Ascending aorta (tissue), 2 donors: ENCODE data around the gene NBAS. TPM values are rescaled to one million over a fixed set of nuclear protein-coding genes. Genes with fewer than 3 reads are reported as not detected.

Experiments used
- DNase-seq, 2 donors: peaks; one replicate each; pipeline ENCODE4 v3.0.0-alpha.2; 2019; ENCODE audit warnings: low spot score in 2 of 2
- H3K27ac ChIP-seq, 2 donors: fragments of 200-600 bp; sonication (generic); one replicate each; pipeline ENCODE4 v1.5.1; 2016 to 2017; ENCODE audit warnings: mild to moderate bottlenecking in 1 of 2
- H3K27me3 ChIP-seq: fragments of 200-600 bp; sonication (generic); one replicate; pipeline ENCODE4 v1.5.1; 2017
- H3K36me3 ChIP-seq, 2 donors: fragments of 200-600 bp; sonication (generic); one replicate each; pipeline ENCODE4 v1.5.1; 2016
- H3K4me1 ChIP-seq, 2 donors: fragments of 200-600 bp; sonication (generic); one replicate each; pipeline ENCODE4 v1.5.1; 2016 to 2017; ENCODE audit warnings: mild to moderate bottlenecking in 1 of 2
- H3K4me3 ChIP-seq, 2 donors: fragments of 200-600 bp; sonication (generic); one replicate each; pipeline ENCODE4 v1.5.1; 2016 to 2017; ENCODE audit warnings: mild to moderate bottlenecking in 1 of 2
- H3K9me3 ChIP-seq, 2 donors: fragments of 200-600 bp; sonication (generic); one replicate each; pipeline ENCODE4 v1.5.1; 2016
- CTCF ChIP-seq, 3 experiments: fragments of 200-600 bp in 2 of 3; fragments of 450-650 bp in 1 of 3; sonication (generic) in 2 of 3; IDR thresholded peaks; one replicate each; pipeline ENCODE4 v1.5.1; 2016 to 2019; ENCODE audit warnings: antibody characterized with exemption in 3 of 3, mild to moderate bottlenecking in 1 of 3, moderate library complexity in 1 of 3
- intact Hi-C: fragments of 100-400 bp; cut with DNase I; formaldehyde crosslinking; loops from one replicate; pipeline ENCODE4 v1.15.1; 2023
- total RNA-seq: library from RNA; depleted of rRNA; stranded (reverse); fragments of >200 nt; gene quantifications from one replicate; pipeline ENCODE4 v1.1.0, GENCODE V29; 2016

The NBAS gene
- total RNA-seq, 1 donor from 2014 or later: 37.1 TPM

DNA sequence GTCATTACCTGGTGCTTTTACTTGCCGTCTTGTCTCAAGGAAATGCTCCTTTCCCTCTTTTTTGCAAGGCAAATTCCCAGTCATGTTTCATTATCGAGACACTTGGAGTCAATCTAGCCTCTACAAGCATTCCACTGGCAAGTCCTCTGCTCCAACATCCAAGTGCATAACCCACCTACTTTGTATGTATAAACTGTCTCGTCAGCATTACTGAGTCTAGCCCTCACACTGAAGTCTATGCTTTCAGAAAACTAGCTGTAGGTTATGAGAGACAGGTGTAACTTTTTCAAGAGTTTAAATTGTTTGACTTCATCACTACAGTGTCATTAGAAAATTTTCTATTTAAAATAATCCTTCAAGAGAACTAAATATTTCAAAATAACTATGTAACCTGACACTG lies 319.2 kb downstream of the NBAS start:
- intact Hi-C loops: no loop called here
- no peak for TF ChIP-seq CTCF (IDR thresholded peaks at IDR 0.05)
- H3K4me3 ChIP-seq: no peak overlapping the region
- H3K27ac ChIP-seq: no peak overlapping the region
- H3K4me1 ChIP-seq: no peaks in the 10 kb centered on the region
- no peaks in the 10 kb centered on the region for H3K27me3 ChIP-seq
- no peaks in the 10 kb centered on the region for H3K9me3 ChIP-seq
- DNase-seq: no peak
- no peaks in the 10 kb centered on the region for H3K36me3 ChIP-seq

GRCh38 chr2:15241201-15241600 lies 319.9 kb downstream of the NBAS start:
- Histone ChIP-seq H3K4me3 (no peak overlapping the region), H3K27ac (no peak overlapping the region), H3K27me3 (no peaks in the 10 kb centered on the region), H3K4me1 (no peaks in the 10 kb centered on the region), H3K9me3 (no peaks in the 10 kb centered on the region), H3K36me3 (no peaks in the 10 kb centered on the region)
- no peak for TF ChIP-seq CTCF (IDR thresholded peaks at IDR 0.05)
- no peak for DNase-seq
- intact Hi-C loops: no loop called here

GRCh38 chr2:15238028-15238427 lies 323.1 kb downstream of the NBAS start:
- H3K36me3 ChIP-seq: peaks cover 3 to 12% of the 10 kb centered on the region in 2 donors
- DNase-seq: no peak
- intact Hi-C loops: no loop called here
- H3K27me3 ChIP-seq: no peaks in the 10 kb centered on the region
- H3K27ac ChIP-seq: no peak overlapping the region
- no peaks in the 10 kb centered on the region for H3K9me3 ChIP-seq
- TF ChIP-seq CTCF (IDR thresholded peaks at IDR 0.05): no peak
- H3K4me1 ChIP-seq: no peaks in the 10 kb centered on the region
- no peak overlapping the region for H3K4me3 ChIP-seq

GRCh38 chr2:15230599-15231192 lies 330.4 kb downstream of the NBAS start:
- intact Hi-C loops: no loop called here
- Histone ChIP-seq H3K27ac (no peak overlapping the region), H3K9me3 (peaks cover 0 to 7% of the 10 kb centered on the region in 2 donors), H3K27me3 (no peaks in the 10 kb centered on the region), H3K4me3 (no peak overlapping the region), H3K4me1 (no peaks in the 10 kb centered on the region), H3K36me3 (peaks cover 3 to 39% of the 10 kb centered on the region in 2 donors)
- DNase-seq: no peak
- TF ChIP-seq CTCF (IDR thresholded peaks at IDR 0.05): no peak

DNA sequence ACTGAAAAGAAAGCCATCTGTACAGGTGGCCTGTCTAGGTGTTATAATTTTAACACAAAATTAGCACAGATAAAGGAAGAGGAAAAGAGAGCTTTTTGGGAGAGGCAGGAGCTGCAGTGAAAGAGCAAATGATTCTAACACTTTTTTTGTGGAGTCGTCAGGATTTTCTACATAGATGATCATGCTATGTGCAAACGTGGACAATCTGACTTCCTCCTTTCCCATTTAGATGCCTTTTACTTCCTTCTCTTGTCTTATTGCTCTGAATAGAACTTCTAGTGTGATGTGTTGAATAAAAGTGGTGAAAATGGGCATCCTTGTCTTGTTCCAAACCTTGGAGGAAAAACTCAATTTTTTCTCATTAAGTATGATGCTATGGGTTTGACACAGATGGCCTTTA lies 334.5 kb downstream of the NBAS start:
- no peak for TF ChIP-seq CTCF (IDR thresholded peaks at IDR 0.05)
- Histone ChIP-seq H3K4me1 (no peaks in the 10 kb centered on the region), H3K27me3 (no peaks in the 10 kb centered on the region), H3K9me3 (peaks cover 0 to 7% of the 10 kb centered on the region in 2 donors), H3K27ac (no peak overlapping the region), H3K4me3 (no peak overlapping the region), H3K36me3 (peaks cover 0 to 29% of the 10 kb centered on the region in 2 donors)
- intact Hi-C loops: no loop called here
- no peak for DNase-seq

DNA sequence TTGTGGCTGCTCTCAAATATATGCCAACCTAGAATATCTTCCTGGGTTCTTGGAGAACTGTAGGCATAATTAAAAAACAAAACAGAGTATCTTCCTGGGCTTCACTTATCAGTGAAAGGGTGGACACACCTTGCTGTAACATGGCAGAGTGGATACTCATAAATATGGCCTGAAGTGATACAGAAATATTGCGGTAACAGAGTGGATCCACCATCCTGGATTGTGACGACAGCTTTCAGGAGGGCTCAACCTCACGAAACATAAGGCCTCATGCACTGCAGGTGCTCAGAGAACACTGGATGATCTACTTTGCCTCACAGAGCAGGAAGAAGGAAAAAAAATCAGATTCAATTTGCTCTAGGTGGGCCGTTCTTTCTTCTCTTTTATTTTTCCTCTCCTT lies 336.0 kb downstream of the NBAS start:
- intact Hi-C loops: no loop called here
- no peak for DNase-seq
- no peak for TF ChIP-seq CTCF (IDR thresholded peaks at IDR 0.05)

More for the DNA sequence above, 336.0 kb downstream of the NBAS start:
- Histone ChIP-seq H3K4me3 (no peak overlapping the region), H3K36me3 (peaks cover 0 to 23% of the 10 kb centered on the region in 2 donors), H3K9me3 (peaks cover 0 to 7% of the 10 kb centered on the region in 2 donors), H3K27ac (no peak overlapping the region), H3K4me1 (no peaks in the 10 kb centered on the region), H3K27me3 (no peaks in the 10 kb centered on the region)
